ENCODE measurements around the gene AKT2.

- TF ChIP-seq CTCF (IDR thresholded peaks at IDR 0.05; ENCODE audit: low read length) (no peak), EZH2phosphoT487 (IDR thresholded peaks at IDR 0.05; ENCODE audit: low read length) (no peak)
Measured at GRCh38 chr19:40244579-40245317, 40.4 kb downstream of the AKT2 start.

Measured in MM.1S (cell line).